GM23338 (cell line): ENCODE data around the gene ABO.

ENCODE experiments used
- CREB1 ChIP-seq: fragments of 250-450 bp; sonication (Bioruptor Pico); IDR thresholded peaks from 2 replicates; pipeline ENCODE4 v1.5.0; 2020; ENCODE audit warnings: low read depth, mild to moderate bottlenecking, moderate library complexity
- CTCF ChIP-seq, 2 experiments: fragments of 200-600 bp in 1 of 2; sonication (generic) in 1 of 2; conservative IDR thresholded peaks; 2 replicates each; pipeline versions ENCODE4 v1.5.1 to v1.6.1; 2016 to 2017; ENCODE audit warnings: antibody characterized with exemption in 2 of 2, low read depth in 2 of 2, mild to moderate bottlenecking in 2 of 2, moderate library complexity in 1 of 2
- EZH2 ChIP-seq: fragments of 200-600 bp; sonication (generic); IDR thresholded peaks from one replicate; pipeline ENCODE4 v1.8.0; 2017; ENCODE audit warnings: antibody characterized with exemption, mild to moderate bottlenecking, low read depth; ENCODE audit not compliant: unreplicated experiment
- EZH2phosphoT487 ChIP-seq: fragments of 200-600 bp; sonication (generic); IDR thresholded peaks from one replicate; pipeline ENCODE4 v1.8.1; 2018; ENCODE audit warnings: antibody characterized with exemption; ENCODE audit not compliant: unreplicated experiment
- JUNB ChIP-seq: IDR thresholded peaks from one replicate; pipeline ENCODE4 v1.6.1; 2016; ENCODE audit warnings: antibody characterized with exemption; ENCODE audit not compliant: unreplicated experiment
- NANOG ChIP-seq: IDR thresholded peaks from 2 replicates; pipeline ENCODE4 v1.6.1; 2016; ENCODE audit warnings: antibody characterized with exemption, borderline replicate concordance
- POLR2AphosphoS5 ChIP-seq: IDR thresholded peaks from 2 replicates; pipeline ENCODE4 v1.6.1; 2016; ENCODE audit warnings: antibody characterized with exemption, low read depth
- STAT1 ChIP-seq: IDR thresholded peaks from one replicate; pipeline ENCODE4 v1.6.1; 2016; ENCODE audit warnings: antibody characterized with exemption; ENCODE audit not compliant: unreplicated experiment
- ZNF331 ChIP-seq: fragments of 250-450 bp; sonication (Bioruptor Pico); IDR thresholded peaks from 2 replicates; pipeline ENCODE4 v1.5.0; 2020; ENCODE audit warnings: low read depth, mild to moderate bottlenecking, moderate library complexity
- TF ChIP-seq, protein P1 (sequence below): IDR thresholded peaks from one replicate; pipeline ENCODE4 v1.6.1; 2018; ENCODE audit warnings: antibody characterized with exemption; ENCODE audit not compliant: unreplicated experiment
- TF ChIP-seq, protein P2 (sequence below): IDR thresholded peaks from 2 replicates; pipeline ENCODE4 v1.6.1; 2016; ENCODE audit warnings: antibody characterized with exemption
- TF ChIP-seq, protein P3 (sequence below): fragments of 250-450 bp; sonication (Bioruptor Pico); IDR thresholded peaks from 2 replicates; pipeline ENCODE4 v1.5.0; 2020; ENCODE audit warnings: mild to moderate bottlenecking, moderate library complexity

DNA sequence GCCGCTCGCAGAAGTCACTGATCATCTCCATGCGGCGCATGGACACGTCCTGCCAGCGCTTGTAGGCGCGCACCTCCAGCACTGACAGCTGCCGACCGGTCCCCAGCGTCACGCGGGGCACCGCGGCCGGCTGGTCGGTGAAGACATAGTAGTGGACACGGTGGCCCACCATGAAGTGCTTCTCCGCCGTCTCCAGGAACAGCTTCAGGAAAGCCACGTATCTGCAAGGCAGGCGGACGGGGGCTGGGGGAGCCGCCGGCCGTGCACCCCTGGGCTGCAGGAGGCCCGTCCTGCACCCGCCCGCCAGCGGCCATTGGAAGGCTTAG lies 18.9 kb downstream of the ABO start:
- TF ChIP-seq CTCF (conservative IDR thresholded peaks at IDR 0.05; ENCODE audit: low read depth in 2 of 2) (no peak), EZH2 (no peak), JUNB (no peak), EZH2phosphoT487 (no peak), NANOG (no peak), POLR2AphosphoS5 (no peak), STAT1 (no peak), CREB1 (CRISPR knock-in tag) (no peak), ZNF331 (CRISPR knock-in tag) (no peak)
- TF ChIP-seq, protein P1, sequence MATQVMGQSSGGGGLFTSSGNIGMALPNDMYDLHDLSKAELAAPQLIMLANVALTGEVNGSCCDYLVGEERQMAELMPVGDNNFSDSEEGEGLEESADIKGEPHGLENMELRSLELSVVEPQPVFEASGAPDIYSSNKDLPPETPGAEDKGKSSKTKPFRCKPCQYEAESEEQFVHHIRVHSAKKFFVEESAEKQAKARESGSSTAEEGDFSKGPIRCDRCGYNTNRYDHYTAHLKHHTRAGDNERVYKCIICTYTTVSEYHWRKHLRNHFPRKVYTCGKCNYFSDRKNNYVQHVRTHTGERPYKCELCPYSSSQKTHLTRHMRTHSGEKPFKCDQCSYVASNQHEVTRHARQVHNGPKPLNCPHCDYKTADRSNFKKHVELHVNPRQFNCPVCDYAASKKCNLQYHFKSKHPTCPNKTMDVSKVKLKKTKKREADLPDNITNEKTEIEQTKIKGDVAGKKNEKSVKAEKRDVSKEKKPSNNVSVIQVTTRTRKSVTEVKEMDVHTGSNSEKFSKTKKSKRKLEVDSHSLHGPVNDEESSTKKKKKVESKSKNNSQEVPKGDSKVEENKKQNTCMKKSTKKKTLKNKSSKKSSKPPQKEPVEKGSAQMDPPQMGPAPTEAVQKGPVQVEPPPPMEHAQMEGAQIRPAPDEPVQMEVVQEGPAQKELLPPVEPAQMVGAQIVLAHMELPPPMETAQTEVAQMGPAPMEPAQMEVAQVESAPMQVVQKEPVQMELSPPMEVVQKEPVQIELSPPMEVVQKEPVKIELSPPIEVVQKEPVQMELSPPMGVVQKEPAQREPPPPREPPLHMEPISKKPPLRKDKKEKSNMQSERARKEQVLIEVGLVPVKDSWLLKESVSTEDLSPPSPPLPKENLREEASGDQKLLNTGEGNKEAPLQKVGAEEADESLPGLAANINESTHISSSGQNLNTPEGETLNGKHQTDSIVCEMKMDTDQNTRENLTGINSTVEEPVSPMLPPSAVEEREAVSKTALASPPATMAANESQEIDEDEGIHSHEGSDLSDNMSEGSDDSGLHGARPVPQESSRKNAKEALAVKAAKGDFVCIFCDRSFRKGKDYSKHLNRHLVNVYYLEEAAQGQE, result no peak
- TF ChIP-seq, protein P2, sequence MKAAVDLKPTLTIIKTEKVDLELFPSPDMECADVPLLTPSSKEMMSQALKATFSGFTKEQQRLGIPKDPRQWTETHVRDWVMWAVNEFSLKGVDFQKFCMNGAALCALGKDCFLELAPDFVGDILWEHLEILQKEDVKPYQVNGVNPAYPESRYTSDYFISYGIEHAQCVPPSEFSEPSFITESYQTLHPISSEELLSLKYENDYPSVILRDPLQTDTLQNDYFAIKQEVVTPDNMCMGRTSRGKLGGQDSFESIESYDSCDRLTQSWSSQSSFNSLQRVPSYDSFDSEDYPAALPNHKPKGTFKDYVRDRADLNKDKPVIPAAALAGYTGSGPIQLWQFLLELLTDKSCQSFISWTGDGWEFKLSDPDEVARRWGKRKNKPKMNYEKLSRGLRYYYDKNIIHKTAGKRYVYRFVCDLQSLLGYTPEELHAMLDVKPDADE, result no peak
- TF ChIP-seq, protein P3, sequence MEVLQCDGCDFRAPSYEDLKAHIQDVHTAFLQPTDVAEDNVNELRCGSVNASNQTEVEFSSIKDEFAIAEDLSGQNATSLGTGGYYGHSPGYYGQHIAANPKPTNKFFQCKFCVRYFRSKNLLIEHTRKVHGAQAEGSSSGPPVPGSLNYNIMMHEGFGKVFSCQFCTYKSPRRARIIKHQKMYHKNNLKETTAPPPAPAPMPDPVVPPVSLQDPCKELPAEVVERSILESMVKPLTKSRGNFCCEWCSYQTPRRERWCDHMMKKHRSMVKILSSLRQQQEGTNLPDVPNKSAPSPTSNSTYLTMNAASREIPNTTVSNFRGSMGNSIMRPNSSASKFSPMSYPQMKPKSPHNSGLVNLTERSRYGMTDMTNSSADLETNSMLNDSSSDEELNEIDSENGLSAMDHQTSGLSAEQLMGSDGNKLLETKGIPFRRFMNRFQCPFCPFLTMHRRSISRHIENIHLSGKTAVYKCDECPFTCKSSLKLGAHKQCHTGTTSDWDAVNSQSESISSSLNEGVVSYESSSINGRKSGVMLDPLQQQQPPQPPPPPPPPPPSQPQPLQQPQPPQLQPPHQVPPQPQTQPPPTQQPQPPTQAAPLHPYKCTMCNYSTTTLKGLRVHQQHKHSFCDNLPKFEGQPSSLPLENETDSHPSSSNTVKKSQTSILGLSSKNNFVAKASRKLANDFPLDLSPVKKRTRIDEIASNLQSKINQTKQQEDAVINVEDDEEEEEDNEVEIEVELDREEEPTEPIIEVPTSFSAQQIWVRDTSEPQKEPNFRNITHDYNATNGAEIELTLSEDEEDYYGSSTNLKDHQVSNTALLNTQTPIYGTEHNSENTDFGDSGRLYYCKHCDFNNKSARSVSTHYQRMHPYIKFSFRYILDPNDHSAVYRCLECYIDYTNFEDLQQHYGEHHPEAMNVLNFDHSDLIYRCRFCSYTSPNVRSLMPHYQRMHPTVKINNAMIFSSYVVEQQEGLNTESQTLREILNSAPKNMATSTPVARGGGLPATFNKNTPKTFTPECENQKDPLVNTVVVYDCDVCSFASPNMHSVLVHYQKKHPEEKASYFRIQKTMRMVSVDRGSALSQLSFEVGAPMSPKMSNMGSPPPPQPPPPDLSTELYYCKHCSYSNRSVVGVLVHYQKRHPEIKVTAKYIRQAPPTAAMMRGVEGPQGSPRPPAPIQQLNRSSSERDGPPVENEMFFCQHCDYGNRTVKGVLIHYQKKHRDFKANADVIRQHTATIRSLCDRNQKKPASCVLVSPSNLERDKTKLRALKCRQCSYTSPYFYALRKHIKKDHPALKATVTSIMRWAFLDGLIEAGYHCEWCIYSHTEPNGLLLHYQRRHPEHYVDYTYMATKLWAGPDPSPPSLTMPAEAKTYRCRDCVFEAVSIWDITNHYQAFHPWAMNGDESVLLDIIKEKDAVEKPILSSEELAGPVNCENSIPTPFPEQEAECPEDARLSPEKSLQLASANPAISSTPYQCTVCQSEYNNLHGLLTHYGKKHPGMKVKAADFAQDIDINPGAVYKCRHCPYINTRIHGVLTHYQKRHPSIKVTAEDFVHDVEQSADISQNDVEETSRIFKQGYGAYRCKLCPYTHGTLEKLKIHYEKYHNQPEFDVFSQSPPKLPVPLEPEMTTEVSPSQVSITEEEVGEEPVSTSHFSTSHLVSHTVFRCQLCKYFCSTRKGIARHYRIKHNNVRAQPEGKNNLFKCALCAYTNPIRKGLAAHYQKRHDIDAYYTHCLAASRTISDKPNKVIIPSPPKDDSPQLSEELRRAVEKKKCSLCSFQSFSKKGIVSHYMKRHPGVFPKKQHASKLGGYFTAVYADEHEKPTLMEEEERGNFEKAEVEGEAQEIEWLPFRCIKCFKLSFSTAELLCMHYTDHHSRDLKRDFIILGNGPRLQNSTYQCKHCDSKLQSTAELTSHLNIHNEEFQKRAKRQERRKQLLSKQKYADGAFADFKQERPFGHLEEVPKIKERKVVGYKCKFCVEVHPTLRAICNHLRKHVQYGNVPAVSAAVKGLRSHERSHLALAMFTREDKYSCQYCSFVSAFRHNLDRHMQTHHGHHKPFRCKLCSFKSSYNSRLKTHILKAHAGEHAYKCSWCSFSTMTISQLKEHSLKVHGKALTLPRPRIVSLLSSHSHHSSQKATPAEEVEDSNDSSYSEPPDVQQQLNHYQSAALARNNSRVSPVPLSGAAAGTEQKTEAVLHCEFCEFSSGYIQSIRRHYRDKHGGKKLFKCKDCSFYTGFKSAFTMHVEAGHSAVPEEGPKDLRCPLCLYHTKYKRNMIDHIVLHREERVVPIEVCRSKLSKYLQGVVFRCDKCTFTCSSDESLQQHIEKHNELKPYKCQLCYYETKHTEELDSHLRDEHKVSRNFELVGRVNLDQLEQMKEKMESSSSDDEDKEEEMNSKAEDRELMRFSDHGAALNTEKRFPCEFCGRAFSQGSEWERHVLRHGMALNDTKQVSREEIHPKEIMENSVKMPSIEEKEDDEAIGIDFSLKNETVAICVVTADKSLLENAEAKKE, result no peak
